ENCODE results near the gene ENGASE.

The ENGASE gene

DNA sequence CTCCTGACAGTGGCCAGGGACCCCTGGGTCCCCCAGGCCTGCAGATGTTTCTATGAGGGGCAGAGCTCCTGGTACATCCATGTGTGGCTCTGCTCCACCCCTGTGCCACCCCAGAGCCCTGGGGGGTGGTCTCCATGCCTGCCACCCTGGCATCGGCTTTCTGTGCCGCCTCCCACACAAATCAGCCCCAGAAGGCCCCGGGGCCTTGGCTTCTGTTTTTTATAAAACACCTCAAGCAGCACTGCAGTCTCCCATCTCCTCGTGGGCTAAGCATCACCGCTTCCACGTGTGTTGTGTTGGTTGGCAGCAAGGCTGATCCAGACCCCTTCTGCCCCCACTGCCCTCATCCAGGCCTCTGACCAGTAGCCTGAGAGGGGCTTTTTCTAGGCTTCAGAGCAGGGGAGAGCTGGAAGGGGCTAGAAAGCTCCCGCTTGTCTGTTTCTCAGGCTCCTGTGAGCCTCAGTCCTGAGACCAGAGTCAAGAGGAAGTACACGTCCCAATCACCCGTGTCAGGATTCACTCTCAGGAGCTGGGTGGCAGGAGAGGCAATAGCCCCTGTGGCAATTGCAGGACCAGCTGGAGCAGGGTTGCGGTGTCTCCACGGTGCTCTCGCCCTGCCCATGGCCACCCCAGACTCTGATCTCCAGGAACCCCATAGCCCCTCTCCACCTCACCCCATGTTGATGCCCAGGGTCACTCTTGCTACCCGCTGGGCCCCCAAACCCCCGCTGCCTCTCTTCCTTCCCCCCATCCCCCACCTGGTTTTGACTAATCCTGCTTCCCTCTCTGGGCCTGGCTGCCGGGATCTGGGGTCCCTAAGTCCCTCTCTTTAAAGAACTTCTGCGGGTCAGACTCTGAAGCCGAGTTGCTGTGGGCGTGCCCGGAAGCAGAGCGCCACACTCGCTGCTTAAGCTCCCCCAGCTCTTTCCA lies 25.5 kb upstream of the ENGASE start:
- TF ChIP-seq, protein P1, sequence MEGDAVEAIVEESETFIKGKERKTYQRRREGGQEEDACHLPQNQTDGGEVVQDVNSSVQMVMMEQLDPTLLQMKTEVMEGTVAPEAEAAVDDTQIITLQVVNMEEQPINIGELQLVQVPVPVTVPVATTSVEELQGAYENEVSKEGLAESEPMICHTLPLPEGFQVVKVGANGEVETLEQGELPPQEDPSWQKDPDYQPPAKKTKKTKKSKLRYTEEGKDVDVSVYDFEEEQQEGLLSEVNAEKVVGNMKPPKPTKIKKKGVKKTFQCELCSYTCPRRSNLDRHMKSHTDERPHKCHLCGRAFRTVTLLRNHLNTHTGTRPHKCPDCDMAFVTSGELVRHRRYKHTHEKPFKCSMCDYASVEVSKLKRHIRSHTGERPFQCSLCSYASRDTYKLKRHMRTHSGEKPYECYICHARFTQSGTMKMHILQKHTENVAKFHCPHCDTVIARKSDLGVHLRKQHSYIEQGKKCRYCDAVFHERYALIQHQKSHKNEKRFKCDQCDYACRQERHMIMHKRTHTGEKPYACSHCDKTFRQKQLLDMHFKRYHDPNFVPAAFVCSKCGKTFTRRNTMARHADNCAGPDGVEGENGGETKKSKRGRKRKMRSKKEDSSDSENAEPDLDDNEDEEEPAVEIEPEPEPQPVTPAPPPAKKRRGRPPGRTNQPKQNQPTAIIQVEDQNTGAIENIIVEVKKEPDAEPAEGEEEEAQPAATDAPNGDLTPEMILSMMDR (IDR thresholded peaks at IDR 0.05; ENCODE audit: low read depth, low read length, missing control alignments), result no peak
- no peak for DNase-seq (ENCODE audit: extremely low read depth, low read depth)
- no peak overlapping the region for H3K4me3 ChIP-seq (replicated peaks; ENCODE audit: low read depth, low read length)

DNA sequence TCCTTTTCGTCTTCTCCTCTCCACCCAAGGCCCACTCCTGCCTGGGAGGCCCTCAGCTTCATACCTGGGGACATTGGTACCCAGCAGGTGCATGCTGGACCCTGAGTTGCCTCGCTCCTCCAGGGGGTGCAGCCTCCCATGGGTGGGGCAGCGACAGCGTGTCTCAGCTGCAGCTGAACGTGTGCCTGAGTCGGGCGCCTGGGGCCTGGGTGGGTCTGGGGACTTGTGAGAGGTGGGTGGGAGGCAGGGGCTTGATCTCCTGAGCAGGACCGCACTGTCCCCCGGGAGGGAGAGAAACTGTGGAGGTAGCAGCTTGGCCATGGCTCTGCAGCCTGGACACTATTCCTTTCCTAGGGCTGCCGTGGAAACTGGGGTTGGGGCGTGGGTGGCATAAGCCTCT lies 24.8 kb upstream of the ENGASE start:
- TF ChIP-seq, protein P1 (IDR thresholded peaks at IDR 0.05; ENCODE audit: low read depth, low read length, missing control alignments), result no peak
- no peak for DNase-seq (ENCODE audit: extremely low read depth, low read depth)
- H3K4me3 ChIP-seq (replicated peaks; ENCODE audit: low read depth, low read length), result no peak overlapping the region

DNA sequence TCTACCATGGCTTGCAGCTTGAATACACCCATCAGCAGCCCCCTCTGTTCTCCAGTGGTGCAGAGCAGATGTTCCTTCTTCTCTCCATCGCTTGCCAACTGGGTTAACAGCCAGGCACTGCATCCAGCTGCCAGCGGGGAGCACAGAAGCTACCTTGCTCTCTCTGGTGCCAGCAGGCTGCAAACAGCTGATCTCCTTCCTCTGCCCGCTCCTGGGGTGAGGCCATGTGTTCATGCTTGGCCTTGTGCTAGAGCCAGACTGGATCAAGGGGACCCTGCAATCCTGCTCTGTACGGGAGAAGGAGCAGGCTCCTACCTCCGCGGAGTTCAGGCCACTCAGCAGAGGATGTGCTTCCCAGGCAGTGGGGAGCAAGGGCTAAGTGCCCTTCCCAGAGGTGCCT lies 24.1 kb upstream of the ENGASE start:
- no peak for DNase-seq (ENCODE audit: extremely low read depth, low read depth)
- no peak overlapping the region for H3K4me3 ChIP-seq (replicated peaks; ENCODE audit: low read depth, low read length)
- TF ChIP-seq, protein P1 (IDR thresholded peaks at IDR 0.05; ENCODE audit: low read depth, low read length, missing control alignments), result no peak

DNA sequence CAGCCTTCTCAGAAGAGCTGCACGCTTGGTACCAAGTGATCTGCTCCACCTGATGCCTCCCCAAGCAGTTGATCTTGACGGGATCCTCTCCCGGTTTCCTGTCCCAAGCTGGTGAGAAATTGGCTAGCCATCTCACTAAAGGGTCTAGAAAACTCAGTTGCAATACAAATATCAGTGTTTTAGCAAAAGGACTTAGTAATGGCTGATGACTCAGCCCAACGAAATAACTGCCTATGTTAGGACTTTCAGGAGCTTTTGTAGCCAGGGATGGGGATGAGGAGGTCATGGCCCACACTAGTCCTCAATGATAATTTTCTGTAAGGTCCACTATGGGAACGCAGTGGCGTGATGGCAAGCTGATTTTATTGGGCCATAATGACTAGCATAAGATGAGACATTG lies 23.3 kb upstream of the ENGASE start:
- TF ChIP-seq, protein P1 (IDR thresholded peaks at IDR 0.05; ENCODE audit: low read depth, low read length, missing control alignments), result no peak
- no peak overlapping the region for H3K4me3 ChIP-seq (replicated peaks; ENCODE audit: low read depth, low read length)
- DNase-seq (ENCODE audit: extremely low read depth, low read depth), result no peak

DNA sequence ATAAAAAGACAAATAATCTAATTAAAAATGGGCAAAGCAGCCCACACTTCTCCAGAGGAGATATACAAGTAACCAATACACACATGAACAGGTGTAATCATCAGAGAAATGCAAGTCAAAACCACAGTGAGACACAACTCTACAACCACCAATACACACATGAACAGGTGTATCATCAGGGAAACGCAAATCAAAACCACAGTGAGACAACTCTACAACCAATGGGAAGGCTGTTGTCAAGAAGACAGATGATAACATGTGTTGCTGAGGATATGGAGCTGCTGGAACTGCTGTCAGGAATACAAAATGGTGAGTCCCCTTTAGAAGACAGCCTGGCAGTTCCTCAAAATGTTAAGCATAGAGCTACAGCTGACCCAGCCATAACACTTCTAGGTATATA lies 22.5 kb upstream of the ENGASE start:
- DNase-seq (ENCODE audit: extremely low read depth, low read depth), result no peak
- TF ChIP-seq, protein P1 (IDR thresholded peaks at IDR 0.05; ENCODE audit: low read depth, low read length, missing control alignments), result no peak
- no peak overlapping the region for H3K4me3 ChIP-seq (replicated peaks; ENCODE audit: low read depth, low read length)

DNA sequence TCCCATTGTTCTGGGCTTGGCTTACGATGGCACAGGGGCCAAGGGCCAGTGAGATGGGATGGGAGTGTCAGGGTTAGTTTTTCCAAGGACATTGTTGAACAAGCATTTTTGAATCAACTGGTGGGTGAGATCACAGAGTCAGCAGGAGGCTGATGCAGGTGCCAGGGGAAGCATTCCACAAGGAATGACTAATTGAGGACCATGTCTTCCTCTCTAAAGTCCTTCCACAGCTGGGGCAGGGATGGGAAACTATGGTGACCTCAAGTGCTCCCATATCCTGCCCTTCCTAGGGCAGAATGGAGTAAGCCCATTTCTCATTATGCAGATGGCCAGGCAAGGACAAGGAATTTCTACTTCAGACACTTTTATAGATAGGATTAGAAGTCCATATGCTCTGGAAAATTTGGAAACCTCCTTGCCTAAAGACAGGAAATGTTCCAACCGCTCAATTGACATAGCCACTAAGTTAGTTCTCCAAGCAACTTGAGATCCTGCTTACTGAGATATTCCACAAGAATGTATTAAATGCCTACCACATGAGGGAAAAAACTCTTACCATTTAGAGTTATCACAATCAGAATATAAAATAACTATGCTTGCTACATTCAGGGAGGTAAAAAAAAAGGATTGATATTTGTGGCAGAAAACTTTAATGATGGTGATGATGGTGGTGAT lies 21.2 kb upstream of the ENGASE start:
- DNase-seq (ENCODE audit: extremely low read depth, low read depth), result no peak
- TF ChIP-seq, protein P1 (IDR thresholded peaks at IDR 0.05; ENCODE audit: low read depth, low read length, missing control alignments), result no peak

More for the DNA sequence above, 21.2 kb upstream of the ENGASE start:
- H3K4me3 ChIP-seq (replicated peaks; ENCODE audit: low read depth, low read length), result no peak overlapping the region

All from HFF-Myc (cell line).